Endothelial cell of umbilical vein (primary cell): ENCODE data around the gene BABAM2. TPM values are rescaled to one million over a fixed set of nuclear protein-coding genes. Genes with fewer than 3 reads are reported as not detected.
A peak's percentile ranks its signal among the peaks of the same experiment; 100 is the strongest.

Experiments
- BruUV-seq: library from RNA; stranded (reverse); fragments of 400-500 nt; replicated peaks from 2 replicates; lab custom pipeline; 2021; lab: Mats Ljungman, UMichigan
- CTCF ChIA-PET: fragments of 300-600, 350-600 bp; sonication (Branson Sonifier 250); formaldehyde crosslinking; loops from one replicate; lab custom pipeline; 2021; ENCODE audit warnings: antibody characterized with exemption, inconsistent platforms; lab: Charles Lee
- POLR2A ChIA-PET: fragments of 300-600, 350-600 bp; sonication (Branson Sonifier 250); formaldehyde crosslinking; loops from one replicate; lab custom pipeline; 2021; ENCODE audit warnings: antibody characterized with exemption, inconsistent platforms; lab: Charles Lee
- DNase-seq: peaks from one replicate; pipeline ENCODE4 v3.0.0-alpha.2; 2011; ENCODE audit warnings: low read depth, low spot score
- FAIRE-seq: peaks from 2 replicates; lab custom pipeline; 2011; peaks lifted over from hg19 to GRCh38; lab: Jason Lieb, UNC
- H2AFZ ChIP-seq: 2 replicates; pipeline ENCODE4 v1.6.0; 2012; ENCODE audit warnings: low read depth, low read length, control low read depth, inconsistent platforms
- H3K27ac ChIP-seq: 2 replicates; pipeline ENCODE4 v1.5.1; 2011; ENCODE audit warnings: low read depth, mild to moderate bottlenecking, control low read depth, low read length, moderate library complexity; ENCODE audit not compliant: insufficient read depth
- H3K27me3 ChIP-seq, 2 experiments: 2 replicates each; pipeline versions ENCODE4 v1.6.0 to v1.6.1; 2011; ENCODE audit warnings: low read length in 2 of 2, mixed read lengths in 1 of 2; ENCODE audit not compliant: control insufficient read depth in 2 of 2, insufficient read depth in 2 of 2
- H3K36me3 ChIP-seq, 2 experiments: 2 replicates in 1 of 2; 3 replicates in 1 of 2; pipeline ENCODE4 v1.5.1; 2011; ENCODE audit warnings: low read length in 2 of 2, mild to moderate bottlenecking in 1 of 2, moderate library complexity in 1 of 2; ENCODE audit not compliant: control insufficient read depth in 2 of 2, insufficient read depth in 2 of 2; ENCODE audit errors: extremely low read depth in 1 of 2
- H3K4me1 ChIP-seq: 3 replicates; pipeline ENCODE4 v1.5.1; 2011; ENCODE audit warnings: mild to moderate bottlenecking, low read length; ENCODE audit not compliant: control insufficient read depth, insufficient read depth; ENCODE audit errors: extremely low read depth
- H3K4me2 ChIP-seq: 2 replicates; pipeline ENCODE4 v1.6.1; 2011; ENCODE audit warnings: low read length, control low read depth, mixed read lengths; ENCODE audit not compliant: insufficient read depth
- H3K4me3 ChIP-seq, 3 experiments: fragments of 200-600 bp in 1 of 3; sonication (generic), shearing (Covaris generic) in 1 of 3; replicated peaks in 1 of 3; 2 replicates each; pipeline ENCODE4 v1.5.1; 2011 to 2016; ENCODE audit warnings: control low read depth in 3 of 3, low read length in 3 of 3, mild to moderate bottlenecking in 2 of 3, inconsistent platforms in 1 of 3, low read depth in 1 of 3, moderate library complexity in 1 of 3; ENCODE audit not compliant: insufficient read depth in 1 of 3
- H3K79me2 ChIP-seq: 2 replicates; pipeline ENCODE4 v1.6.0; 2012; ENCODE audit warnings: low read length, inconsistent platforms; ENCODE audit not compliant: control insufficient read depth, insufficient read depth
- H3K9ac ChIP-seq: replicated peaks from 2 replicates; pipeline ENCODE3; 2011; ENCODE audit warnings: low read length, control low read depth; ENCODE audit not compliant: insufficient read depth; ENCODE audit errors: extremely low read depth
- H3K9me1 ChIP-seq: replicated peaks from 3 replicates; pipeline ENCODE4 v1.6.0; 2011; ENCODE audit warnings: mild to moderate bottlenecking, low read length; ENCODE audit not compliant: control insufficient read depth, insufficient read depth; ENCODE audit errors: extremely low read depth
- H3K9me3 ChIP-seq: replicated peaks from 2 replicates; pipeline ENCODE4 v1.5.1; 2012; ENCODE audit warnings: low read length, inconsistent platforms; ENCODE audit not compliant: control insufficient read depth, insufficient read depth
- H4K20me1 ChIP-seq: replicated peaks from 2 replicates; pipeline ENCODE3; 2011; ENCODE audit warnings: mild to moderate bottlenecking, low read length; ENCODE audit not compliant: control insufficient read depth, insufficient read depth; ENCODE audit errors: extremely low read depth
- EZH2 ChIP-seq: IDR thresholded peaks from 2 replicates; pipeline ENCODE4 v1.6.1; 2012; ENCODE audit warnings: borderline replicate concordance, low read depth, mild to moderate bottlenecking, moderate library complexity, low read length, inconsistent platforms; ENCODE audit not compliant: severe bottlenecking
- FOS ChIP-seq: IDR thresholded peaks from 2 replicates; pipeline ENCODE4 v1.6.1; 2011; ENCODE audit warnings: mild to moderate bottlenecking, low read length, moderate library complexity, borderline replicate concordance; ENCODE audit not compliant: insufficient read depth
- GATA2 ChIP-seq: IDR thresholded peaks from 2 replicates; pipeline ENCODE4 v1.7.0; 2011; ENCODE audit warnings: low read depth, mild to moderate bottlenecking, moderate library complexity, mixed read lengths, low read length; ENCODE audit not compliant: insufficient read length, insufficient read depth
- JUN ChIP-seq: IDR thresholded peaks from 2 replicates; pipeline ENCODE4 v1.6.1; 2011; ENCODE audit warnings: borderline replicate concordance, low read depth; ENCODE audit not compliant: insufficient read length, insufficient read depth
- MYC ChIP-seq: IDR thresholded peaks from one replicate; pipeline ENCODE4 v1.6.1; 2011; ENCODE audit warnings: mild to moderate bottlenecking, low read depth, low read length
- POLR2A ChIP-seq: IDR thresholded peaks from 2 replicates; pipeline ENCODE4 v1.6.1; 2012; ENCODE audit warnings: low read depth, mild to moderate bottlenecking, control low read depth, low read length
- POLR2AphosphoS5 ChIP-seq: IDR thresholded peaks from 2 replicates; pipeline ENCODE4 v1.6.1; 2012; ENCODE audit warnings: low read depth, mild to moderate bottlenecking, control low read depth, low read length, moderate library complexity; ENCODE audit not compliant: insufficient read depth
- dilution Hi-C: fragments of 300-500 bp; cut with MboI; formaldehyde crosslinking; loops from one replicate; pipeline ENCODE4 v1.15.0; 2019; ENCODE audit warnings: low sequenced_read_pairs; ENCODE audit not compliant: extremely low pct_ligation_motif_present
- intact Hi-C: fragments of 100-400 bp; cut with micrococcal nuclease; formaldehyde crosslinking; loops from one replicate; pipeline ENCODE4 v1.10.0; 2022
- polyA plus RNA-seq, 4 experiments: library from polyadenylated mRNA; depleted of rRNA in 3 of 4; stranded (reverse) in 3 of 4; unstranded in 1 of 4; fragments of >200 nt; gene quantifications; 2 replicates each; pipeline versions ENCODE4 v1.2.1 to v1.2.3, GENCODE V29; 2011 to 2012; ENCODE audit warnings: missing spikeins in 1 of 4
- total RNA-seq: library from RNA; stranded (reverse); gene quantifications from 2 replicates; pipeline ENCODE4 v1.2.3, GENCODE V29; 2021
- TF ChIP-seq, protein P1 (sequence below): IDR thresholded peaks from 2 replicates; pipeline ENCODE4 v1.6.1; 2011; ENCODE audit not compliant: insufficient read depth, insufficient read length
- TF ChIP-seq, protein P2 (sequence below), 2 donors: IDR thresholded peaks; 1 replicate in 1 of 2; 2 replicates in 1 of 2; pipeline ENCODE4 v1.5.1; 2011; ENCODE audit warnings: low read length in 2 of 2, mild to moderate bottlenecking in 2 of 2, moderate library complexity in 2 of 2, control low read depth in 1 of 2, inconsistent platforms in 1 of 2, low read depth in 1 of 2; ENCODE audit not compliant: insufficient read depth in 1 of 2; ENCODE audit errors: extremely low read depth in 1 of 2

BABAM2 gene
- total and polyA plus RNA-seq, 2 donors (not counting 3 experiments of a cell fraction or from before 2014, with no cell fraction given): 19.9 to 27.6 TPM

- Histone ChIP-seq H3K9me3 (no peaks in the 10 kb centered on the region), H3K27ac (peak overlapping the region; percentile 42), H3K27me3 (no peaks in the 10 kb centered on the region), H2AFZ (peak overlapping the region; percentile 12), H3K9me1 (no peaks in the 10 kb centered on the region), H3K4me2 (no peak overlapping the region), H3K4me1 (peaks cover 37% of the 10 kb centered on the region), H3K79me2 (no peaks in the 10 kb centered on the region), H3K9ac (peak overlapping the region; percentile 8), H4K20me1 (no peaks in the 10 kb centered on the region), H3K4me3 (no peak overlapping the region), H3K36me3 (no peaks in the 10 kb centered on the region)
- TF ChIP-seq POLR2A (no peak), GATA2 (peak; percentile 81), FOS (peak; percentile 58), JUN (peak; percentile 81), EZH2 (no peak), MYC (peak; percentile 75), POLR2AphosphoS5 (peak; percentile 56)
- TF ChIP-seq, protein P1, sequence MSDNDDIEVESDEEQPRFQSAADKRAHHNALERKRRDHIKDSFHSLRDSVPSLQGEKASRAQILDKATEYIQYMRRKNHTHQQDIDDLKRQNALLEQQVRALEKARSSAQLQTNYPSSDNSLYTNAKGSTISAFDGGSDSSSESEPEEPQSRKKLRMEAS: no peak
- TF ChIP-seq, protein P2, sequence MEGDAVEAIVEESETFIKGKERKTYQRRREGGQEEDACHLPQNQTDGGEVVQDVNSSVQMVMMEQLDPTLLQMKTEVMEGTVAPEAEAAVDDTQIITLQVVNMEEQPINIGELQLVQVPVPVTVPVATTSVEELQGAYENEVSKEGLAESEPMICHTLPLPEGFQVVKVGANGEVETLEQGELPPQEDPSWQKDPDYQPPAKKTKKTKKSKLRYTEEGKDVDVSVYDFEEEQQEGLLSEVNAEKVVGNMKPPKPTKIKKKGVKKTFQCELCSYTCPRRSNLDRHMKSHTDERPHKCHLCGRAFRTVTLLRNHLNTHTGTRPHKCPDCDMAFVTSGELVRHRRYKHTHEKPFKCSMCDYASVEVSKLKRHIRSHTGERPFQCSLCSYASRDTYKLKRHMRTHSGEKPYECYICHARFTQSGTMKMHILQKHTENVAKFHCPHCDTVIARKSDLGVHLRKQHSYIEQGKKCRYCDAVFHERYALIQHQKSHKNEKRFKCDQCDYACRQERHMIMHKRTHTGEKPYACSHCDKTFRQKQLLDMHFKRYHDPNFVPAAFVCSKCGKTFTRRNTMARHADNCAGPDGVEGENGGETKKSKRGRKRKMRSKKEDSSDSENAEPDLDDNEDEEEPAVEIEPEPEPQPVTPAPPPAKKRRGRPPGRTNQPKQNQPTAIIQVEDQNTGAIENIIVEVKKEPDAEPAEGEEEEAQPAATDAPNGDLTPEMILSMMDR (IDR thresholded peaks at IDR 0.05; ENCODE audit: extremely low read depth in 1 of 2, insufficient read depth in 1 of 2, low read depth in 1 of 2, low read length in 2 of 2): no peak
- FAIRE-seq (peak; percentile 92), DNase-seq (peak; percentile 68)
- ChIA-PET CTCF (interaction anchor here (1.2 kb wide), 1 partner anchor 16 kb away, joined by 4 read pairs; no protein-coding TSS in a partner anchor), POLR2A (no interaction called here)
- BruUV-seq: no TSS peak
- dilution Hi-C loops: no loop called here
- intact Hi-C loops: loop anchor here (1.0 kb wide), 1 partner anchor 28 kb away; no protein-coding TSS in a partner anchor
These were observed 468.9 kb downstream of the BABAM2 start for GRCh38 chr2:28359222-28360057.
